Hematopoietic multipotent progenitor cell treated with erythropoietin and hydrocortisone succinate and interleukin-3 and kit ligand, for 4 days (in vitro differentiated cells): ENCODE measurements around the gene PSMA3.
"Not testable (repeated sequence)": the region's sequence is repeated elsewhere in the genome, so short reads cannot be mapped to it uniquely, and the experiment has no call there.

Source experiments
- DNase-seq: peaks from one replicate; pipeline ENCODE4 v3.0.0-alpha.2; 2015

Gene PSMA3

DNA sequence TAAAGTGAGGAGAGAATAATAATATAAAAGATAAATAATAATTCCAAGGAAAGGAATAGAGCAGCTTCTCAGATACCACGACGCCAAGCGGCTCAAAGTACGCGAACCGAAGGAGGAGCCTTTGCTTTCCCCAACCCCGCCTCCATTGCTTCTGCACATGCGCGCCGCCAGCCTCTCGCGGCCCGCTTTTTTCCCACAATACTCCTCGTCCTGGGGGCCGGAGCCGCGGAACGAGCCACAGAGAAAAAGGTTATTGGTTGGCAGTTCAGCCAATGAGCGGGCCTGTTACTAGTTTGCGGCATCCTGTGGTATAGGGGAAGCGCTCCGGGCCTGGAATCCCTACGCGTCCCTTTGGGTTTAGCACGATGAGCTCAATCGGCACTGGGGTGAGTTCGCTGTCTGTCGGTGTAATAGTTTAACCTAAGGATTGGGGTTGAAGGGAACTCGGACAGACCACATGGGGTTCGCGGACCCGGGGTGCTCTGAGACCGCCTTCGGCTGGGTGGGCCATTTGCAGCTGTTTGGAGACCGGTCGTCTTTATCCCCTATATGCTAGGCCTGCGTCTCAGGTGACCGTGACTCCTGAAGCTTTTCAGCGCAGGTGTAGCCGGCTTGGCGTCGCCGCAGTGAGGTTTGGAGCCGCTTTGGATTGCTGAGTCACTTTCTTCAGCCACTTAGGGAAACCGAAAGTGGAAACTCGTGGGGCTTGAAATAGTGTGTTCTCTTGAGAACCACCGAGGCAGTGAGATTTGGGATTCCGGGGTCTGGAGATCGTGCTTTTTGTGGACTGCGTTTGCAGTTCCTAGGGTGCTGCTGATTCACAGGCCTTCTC, at the start of gene PSMA3:
TSS of gene PSMA3 (plus strand) at position 288 of the 832 bp plus-strand sequence. CDS start at position 366, 78 bp downstream.
- DNase-seq = peak; percentile 99

DNA sequence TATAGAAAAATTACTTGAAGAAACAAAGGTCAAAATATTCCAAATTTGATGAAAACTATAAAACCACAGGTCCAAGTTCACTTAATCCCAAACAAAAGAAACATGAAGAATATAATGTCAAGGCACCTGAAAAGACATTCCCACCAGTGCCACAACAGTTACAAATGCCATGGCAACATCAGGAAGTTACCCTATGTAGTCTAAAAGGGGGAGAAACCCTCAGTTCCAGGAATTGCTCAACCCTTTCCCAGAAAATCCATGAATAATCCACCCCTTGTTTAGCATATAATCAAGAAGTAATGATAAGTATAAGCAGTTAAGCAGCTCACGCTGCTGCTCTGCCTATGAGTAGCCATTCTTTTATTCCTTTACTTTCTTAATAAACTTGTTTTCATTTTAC, 48.4 kb upstream of the PSMA3 start:
- DNase-seq = no peak

DNA sequence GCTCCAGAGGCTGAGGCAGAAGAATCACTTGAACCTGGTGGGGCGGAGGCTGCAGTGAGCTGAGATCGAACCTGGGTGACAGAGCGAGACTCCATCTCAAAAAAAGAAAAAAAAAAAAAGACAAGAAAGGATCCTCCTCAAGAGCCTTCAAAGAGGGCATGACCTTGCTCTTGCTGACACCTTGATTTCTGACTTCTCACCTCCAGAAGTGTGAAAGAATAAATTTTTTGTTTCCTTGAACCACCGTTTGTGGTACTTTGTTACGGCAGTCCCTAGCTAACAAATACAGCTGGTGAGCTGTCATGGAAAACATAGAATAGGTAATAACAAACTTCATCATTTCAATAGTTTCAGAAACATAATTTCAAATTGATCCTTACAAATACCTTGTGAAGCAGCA, 46.6 kb upstream of the PSMA3 start:
- DNase-seq = no peak

DNA sequence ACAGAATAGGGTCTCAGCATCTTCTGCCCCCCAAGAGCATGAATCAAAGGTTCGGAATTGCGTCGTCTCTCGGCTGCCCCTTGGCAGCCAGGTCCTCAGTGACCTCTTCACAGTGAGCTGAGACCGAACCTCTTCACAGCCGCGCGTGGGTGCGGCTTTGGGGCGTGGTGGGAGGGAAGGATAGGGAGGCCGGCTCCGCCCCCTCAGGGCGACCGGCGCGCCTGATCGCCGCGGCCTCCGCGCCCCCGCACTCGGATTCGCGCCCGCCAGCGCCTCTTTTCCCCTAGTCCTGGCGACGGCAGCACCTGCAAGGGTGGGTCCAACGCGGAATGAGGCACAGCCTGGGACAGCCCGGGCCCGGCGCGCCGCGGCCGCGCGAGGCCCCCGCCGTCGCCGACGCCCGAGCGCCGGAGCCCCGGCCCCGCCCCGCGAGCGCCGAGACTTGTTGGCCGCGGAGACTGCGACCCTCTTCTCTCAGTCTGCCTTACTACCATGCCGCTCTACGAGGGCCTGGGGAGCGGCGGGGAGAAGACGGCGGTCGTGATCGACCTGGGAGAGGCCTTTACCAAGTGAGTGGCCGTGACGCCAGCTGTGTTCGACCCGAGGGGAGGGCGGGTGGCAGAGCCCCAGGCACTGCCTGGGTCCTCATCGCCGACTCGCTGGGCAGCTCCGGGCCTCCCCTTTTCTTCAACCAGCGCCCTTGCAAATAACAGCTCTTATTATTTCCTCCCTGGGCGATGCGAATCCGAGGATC, 44.7 kb upstream of the PSMA3 start, which contains the start of gene ACTR10:
TSS of gene ACTR10 (plus strand) at position 424 of the 754 bp plus-strand sequence. CDS start at position 493, 69 bp downstream.
- peak; percentile 92 for DNase-seq

DNA sequence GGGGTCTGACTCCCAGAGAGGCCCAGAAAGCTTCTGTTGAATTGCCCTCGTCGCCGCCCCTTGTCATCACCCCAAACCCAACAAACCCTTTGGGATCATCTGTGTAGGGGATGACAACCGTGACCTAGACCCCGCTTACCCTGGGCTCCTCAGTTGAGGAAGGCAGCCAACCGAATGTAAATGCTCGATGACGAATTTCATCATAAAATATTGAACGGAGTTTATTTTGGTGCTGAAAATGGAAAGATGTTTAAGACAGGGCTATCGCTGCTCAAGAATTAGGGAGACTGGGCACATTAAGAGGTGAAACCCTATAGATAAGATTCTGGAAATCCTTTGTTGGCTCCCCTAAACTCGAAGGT, 44.2 kb upstream of the PSMA3 start:
- no peak for DNase-seq

DNA sequence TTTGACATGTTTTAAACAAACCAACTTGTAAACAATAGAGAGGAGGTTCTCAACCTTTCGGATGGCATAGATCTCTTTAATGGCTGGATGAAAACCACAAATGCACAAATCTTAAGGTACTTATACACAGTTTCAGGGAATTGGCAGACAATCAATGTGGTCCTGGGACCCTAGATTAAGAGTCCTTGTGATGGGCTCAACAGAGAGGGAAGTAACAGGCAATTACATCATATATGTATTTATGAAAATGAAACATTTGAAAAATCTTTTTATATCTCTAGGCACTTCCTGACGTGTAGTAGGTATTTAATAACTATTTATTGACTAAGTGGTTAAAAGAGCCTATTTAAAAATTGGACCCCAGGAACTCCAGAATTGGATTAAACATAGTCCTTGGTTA, 43.8 kb upstream of the PSMA3 start:
- DNase-seq = peak; percentile 32

DNA sequence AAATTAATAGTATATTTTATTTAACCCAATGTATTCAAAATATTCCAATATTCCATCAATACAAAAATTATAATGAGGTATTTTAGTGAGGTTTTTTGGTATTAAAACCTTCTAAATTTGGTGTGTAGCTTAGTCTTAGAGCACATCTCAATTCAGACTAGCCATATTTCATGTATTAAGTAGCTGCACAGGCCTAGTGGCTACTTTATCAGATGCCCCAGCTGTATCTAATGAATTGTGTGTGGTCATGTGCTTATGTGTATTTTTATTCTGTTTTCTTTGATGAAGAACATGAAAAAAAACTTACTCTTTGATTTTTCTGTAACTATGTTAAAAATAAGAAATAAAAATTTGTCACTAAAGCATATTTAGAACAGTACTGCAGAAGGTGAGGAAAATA, 31.5 kb upstream of the PSMA3 start:
- DNase-seq = peak; percentile 53

DNA sequence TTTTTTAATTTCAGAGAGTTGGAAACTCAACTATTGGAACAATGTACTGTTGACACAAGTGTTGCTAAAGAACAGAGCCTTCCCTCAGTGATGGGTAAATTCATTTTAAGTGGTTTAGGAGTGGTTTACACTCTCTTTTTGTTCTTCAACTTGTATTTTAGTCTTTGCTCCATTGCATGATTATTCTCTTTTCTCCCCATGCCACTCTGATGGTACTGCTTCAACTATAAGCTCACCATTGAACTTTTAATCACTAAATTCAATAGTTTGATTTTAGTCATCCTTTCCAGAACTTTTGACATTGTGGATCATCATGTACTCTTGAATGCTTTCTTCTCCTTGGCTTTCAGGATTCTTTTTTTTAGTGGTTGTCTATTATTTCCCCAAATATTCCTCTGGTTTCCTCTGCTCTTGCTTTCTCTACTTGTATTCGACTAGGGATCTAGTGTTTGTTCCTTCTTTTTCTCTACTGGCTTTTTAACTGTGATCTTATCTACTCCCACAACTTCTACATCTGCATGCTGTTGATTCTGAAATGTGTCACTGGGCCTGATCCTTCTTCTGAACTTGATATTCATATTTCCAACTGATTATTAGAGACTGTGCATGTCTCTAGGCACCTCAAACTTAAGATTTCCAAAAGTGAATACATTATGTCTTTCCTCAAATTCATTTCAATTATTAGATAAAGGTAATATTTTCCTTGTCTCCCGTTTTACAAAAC, 29.3 kb upstream of the PSMA3 start:
- peak; percentile 53 for DNase-seq

DNA sequence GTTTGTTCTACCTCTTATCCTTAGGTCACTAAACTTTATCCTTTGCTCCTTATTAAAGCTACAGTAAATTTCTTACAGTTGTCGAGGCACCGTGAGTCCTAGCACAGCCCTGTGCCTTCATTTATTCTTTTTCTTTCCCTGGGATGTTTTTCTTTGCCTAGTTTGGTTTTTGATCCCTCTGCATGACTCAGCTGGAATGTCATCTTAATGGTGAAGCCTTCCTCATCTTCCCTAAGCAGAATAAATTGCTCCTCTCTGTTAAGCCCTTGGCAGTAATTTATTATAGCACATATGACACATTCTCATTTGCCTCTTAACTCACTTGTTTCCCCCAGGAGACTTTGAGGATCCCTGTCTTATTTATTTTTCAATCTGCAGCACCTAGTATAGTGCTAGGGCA, 28.1 kb upstream of the PSMA3 start:
- DNase-seq = no peak

DNA sequence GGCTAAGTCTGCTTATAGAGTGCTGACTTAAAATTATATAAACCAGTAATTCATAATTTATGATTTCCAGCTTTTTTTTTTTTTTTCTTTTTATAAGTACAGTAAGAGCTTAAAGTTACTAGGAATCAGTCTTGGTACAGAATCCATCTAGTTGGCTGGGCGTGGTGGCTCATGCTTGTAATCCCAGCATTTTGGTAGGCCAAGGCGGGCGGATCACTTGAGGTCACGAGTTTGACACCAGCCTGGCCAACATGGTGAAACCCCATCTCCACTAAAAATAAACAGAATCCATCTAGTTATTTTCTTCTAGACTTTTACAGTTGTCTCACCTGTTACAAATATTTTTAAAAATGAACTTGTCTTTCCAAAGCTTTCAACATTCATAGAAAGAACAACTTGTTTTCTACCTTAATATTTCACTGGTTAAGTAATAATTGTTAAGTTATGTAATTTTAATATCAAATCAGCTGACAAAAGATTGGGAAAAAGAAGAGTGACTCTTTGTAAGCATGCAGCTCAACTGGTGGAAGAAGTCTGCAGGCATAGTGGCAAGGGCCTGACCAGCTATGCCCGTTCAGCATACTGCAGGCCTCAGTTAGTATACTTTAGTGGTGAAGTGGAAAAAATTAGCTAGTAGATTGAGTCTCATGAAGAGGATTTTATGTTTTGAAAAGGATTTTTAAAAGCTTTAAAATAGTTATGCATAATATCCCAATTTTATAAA, 17.4 kb upstream of the PSMA3 start:
- no peak for DNase-seq

DNA sequence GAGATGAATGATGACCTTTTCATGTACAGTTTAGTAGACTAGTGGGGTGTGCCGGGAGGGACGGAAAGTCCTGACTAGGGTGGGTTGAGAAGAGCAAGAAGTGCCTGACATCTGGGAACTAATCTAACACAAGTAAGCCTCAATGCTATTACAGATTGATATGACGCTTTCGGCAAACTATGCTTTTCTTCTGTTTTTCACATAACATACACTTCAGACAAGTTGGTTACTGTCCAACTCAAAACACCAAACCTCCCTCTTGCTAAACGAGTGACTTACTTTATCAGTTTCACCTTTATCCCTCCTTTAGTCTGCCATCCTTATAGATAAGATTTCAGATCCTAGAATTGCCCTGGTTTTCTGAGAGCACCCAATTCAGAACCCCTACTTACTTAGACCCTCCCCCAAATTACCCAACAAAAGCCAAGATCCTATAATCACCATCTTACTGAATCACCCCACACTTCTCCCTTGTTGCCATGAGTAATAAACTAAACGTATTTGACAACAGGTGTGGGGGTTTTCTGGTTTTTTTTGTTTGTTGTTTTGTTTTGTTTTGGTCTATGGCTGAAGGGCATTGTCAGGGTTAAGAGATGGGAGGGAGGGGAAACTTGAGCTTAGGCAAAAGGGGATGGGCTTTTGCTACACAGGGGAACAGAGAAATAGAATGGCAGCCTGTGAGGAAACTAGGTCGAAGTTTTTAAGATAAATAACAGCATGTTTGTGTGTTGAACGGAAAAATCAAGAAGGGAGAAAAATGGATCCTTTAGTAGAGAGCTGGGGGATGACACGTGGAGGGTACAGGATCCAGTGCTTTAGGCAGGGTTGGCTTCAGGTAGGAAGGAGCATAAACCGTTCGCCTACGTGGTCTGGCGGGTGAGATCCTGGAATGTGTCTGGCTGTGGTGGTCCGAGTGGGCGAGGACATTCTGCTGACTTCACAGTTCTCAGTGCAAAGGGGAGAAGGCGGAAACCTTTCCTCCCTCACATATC, 6.1 kb upstream of the PSMA3 start:
- DNase-seq = peak; percentile 37

DNA sequence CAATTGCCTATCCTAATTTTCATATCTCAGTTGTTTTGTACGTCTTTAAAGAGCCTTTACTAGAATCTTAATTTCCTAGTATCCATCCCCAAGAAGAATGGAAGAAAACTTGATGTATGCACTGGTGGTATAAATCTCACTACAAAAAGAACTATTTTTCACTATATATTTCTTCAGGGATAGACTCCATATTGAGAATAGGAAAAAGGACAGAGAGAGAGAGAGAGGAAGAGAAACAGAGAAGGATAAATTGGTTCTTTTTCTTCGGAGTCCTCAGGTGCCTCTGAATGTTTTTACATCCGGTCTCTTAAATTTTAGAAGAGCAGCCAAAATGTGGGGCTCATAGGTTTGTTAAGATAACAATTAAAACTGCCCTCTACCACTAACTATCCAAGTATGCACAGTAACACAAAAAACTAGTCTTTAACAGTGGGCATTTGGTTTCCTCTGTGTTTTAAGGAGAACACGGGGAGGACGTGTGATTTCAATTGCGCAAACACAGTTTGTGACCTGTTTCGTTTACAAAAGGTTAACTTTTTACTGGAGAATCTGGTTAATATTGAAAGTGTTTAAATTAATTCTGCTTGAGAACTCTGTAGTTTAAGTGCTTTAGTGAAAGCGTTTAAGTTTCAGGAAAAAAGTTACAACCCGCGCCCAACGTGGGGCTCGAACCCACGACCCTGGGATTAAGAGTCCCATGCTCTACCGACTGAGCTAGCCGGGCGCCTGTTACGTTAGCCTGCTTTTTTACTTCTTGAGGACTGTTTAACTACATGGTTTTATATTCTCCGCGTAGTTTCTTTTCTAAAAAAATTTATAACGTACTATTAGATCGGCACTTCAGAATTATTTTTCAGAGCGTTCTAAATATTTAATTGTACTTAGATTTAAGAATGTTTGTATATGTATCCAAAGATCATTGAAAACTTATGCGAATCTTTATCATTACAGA, 5.1 kb upstream of the PSMA3 start:
- peak; percentile 86 for DNase-seq

DNA sequence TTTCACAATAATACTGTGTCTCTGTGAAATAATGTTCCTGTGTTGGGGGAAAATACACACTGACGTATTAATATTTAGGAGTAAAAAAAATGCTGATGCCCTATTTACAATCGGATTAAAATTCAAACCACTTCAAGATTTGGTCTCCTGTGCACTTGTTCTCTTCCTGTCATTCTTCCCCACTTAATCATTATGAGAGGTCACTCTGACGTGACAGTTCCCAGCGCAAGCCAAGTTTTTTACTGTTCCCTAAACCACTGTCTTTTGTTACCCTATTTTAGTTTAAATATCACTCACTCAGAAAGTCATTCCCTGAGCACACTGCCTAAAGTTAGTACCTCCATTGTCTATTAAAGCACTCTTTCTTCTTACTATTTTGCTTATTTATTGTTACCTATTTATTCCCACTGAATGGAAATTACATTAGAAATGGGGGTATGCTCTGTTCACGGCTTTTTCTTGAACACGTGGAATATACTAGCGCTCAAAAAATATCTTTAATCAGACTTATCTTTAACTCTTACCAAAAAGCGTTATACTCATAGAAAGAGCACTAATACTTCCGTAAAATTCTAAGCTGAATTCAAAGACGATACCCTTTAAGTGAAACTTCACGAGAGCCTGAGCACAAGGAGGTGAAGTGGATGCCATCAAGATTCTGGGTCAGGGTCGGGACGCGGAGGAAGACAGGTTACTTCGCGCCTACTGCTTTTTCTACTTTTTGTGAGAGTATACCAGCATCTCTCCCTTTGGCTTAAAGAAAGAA, 670 bp upstream of the PSMA3 start:
- DNase-seq = peak; percentile 78

DNA sequence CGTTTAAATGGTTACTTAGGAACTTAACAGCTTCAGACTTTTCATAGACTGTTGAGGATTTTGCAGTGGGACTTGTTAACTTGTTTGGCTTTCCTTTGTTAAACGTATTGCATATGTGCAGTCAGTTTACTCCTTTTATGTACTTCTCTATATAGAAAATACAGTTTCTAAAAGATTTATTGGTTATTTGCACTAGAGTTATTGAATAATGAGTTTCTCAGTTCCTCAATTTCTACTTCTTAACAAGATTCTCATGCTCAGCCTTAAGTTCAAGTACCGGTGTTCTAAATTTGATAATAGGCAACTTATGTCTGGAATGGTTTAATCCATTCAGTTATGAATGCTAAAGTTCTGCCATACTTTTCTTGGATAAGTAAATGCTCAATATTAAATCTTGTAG, 919 bp downstream of the PSMA3 start:
- DNase-seq = no peak

DNA sequence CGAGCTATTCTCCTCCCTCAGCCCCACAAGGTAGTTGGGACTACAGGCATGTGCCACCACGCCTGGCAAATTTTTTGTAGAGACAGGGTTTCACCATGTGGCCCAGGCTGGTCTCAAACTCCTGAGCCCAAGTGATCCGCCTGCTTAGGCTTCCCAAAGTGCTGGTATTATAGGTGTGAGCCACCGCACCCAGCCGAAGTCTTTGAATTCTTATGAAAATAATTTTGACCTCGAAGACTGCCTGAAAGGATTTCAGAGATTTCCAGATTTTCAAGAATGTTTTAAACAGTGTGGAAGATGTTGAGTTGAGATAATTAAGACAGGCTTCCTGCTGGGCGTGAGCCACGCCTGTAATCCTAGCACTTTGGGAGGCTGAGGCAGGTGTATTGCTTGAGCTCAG, 5.0 kb downstream of the PSMA3 start:
- no peak for DNase-seq

DNA sequence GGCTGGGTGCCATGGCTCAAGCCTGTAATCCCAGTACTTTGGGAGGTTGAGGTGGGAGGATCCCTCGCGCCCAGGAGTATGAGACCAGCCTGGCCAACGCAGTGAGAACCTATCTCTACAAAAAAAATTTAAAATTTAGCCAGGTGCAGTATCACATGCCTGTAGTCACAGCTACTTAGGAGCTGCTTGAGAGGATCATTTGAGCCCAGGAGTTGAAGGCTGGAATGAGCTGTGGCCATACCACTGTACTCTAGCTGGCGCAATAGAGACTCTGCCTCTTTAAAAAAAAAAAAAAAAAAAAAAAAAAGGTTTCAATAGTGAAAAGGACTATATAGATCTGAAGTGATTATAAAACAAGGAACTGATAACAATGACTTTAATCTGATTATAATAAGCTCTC, 13.5 kb downstream of the PSMA3 start:
- peak; percentile 34 for DNase-seq

DNA sequence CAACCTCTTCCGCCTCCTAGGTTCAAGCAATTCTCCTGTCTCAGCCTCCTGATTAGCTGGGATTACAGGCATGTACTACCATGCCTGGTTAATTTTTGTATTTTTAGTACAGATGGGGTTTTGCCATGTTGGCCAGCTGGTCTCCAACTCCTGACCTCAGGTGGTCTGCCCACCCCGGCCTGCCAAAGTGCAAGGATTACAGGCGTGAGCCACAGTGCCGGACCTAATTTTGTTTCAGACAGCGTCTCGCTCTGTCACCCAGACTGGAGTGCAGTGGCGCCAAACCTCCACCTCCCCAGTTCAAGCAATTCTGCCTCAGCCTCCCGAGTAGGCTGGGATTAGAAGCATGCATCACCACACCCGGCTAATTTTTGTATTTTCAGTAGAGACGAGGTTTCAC, 17.4 kb downstream of the PSMA3 start:
- DNase-seq = not testable (repeated sequence)

DNA sequence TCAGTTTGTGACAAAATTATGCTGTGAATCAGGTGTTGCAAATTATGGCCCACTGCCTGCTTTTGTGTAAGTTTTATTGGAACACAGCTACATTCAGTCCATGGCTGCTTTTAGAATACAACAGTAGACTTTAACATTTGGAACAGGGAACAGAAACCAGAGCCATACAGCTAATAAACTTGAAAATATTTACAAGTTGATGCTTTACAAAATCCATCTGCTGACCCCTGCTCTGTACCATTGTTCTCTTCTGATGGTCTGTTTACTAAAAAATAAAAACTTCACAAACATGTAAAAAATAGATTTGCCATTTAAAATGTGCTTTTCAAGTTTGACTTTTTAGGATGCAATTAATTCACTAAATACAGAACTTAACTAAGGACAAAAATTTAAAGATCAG, 20.8 kb downstream of the PSMA3 start:
- DNase-seq = no peak

DNA sequence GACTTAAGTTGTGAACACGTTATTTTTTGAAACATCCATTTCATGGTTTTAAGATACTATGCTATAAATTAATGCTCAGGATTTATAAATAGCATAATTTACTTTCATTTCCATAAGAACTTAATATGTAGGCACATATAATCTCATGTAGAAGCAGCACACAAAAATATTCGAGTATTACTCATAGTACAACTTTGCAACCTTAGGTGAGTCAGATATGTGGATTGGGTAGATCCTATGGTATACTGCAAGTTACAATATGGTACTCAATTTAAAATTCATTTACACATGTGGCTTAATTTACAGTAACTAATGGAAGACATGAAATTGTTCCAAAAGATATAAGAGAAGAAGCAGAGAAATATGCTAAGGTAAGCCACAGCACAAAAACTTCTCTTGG, 26.0 kb downstream of the PSMA3 start:
- no peak for DNase-seq
